Thoracic aorta (tissue), 2 donors: ENCODE results near the gene ZNF652. TPM values are rescaled to one million over a fixed set of nuclear protein-coding genes. Genes with fewer than 3 reads are reported as not detected.

ENCODE experiments used
- ATAC-seq: fragments of 150-250 bp; one replicate; pipeline ENCODE4 v1.8.0; 2017; ENCODE audit warnings: low read depth; ENCODE audit not compliant: insufficient number of reproducible peaks, low FRiP score
- DNase-seq: peaks from one replicate; pipeline ENCODE4 v3.0.0-alpha.2; 2020; ENCODE audit warnings: low spot score
- H3K27ac ChIP-seq, 2 donors: fragments of 200-600 bp; sonication (generic); 1 replicate in 1 of 2; 2 replicates in 1 of 2; pipeline ENCODE4 v1.5.1; 2016; ENCODE audit warnings: mild to moderate bottlenecking in 2 of 2, moderate library complexity in 2 of 2
- H3K27me3 ChIP-seq: fragments of 200-600 bp; sonication (generic); replicated peaks from 2 replicates; pipeline ENCODE4 v1.6.0; 2016; ENCODE audit warnings: mild to moderate bottlenecking; ENCODE audit not compliant: insufficient read depth
- H3K36me3 ChIP-seq: fragments of 200-600 bp; sonication (generic); one replicate; pipeline ENCODE4 v1.5.1; 2016
- H3K4me1 ChIP-seq, 2 donors: fragments of 200-600 bp; sonication (generic); 1 replicate in 1 of 2; 2 replicates in 1 of 2; pipeline versions ENCODE4 v1.5.1 to v1.6.0; 2016; ENCODE audit warnings: low read depth in 2 of 2, mild to moderate bottlenecking in 1 of 2; ENCODE audit not compliant: control insufficient read depth in 1 of 2
- H3K4me3 ChIP-seq: fragments of 200-600 bp; sonication (generic); 2 replicates; pipeline ENCODE4 v1.5.1; 2016; ENCODE audit warnings: mild to moderate bottlenecking
- H3K9me3 ChIP-seq: fragments of 200-600 bp; sonication (generic); 2 replicates; pipeline ENCODE4 v1.5.1; 2016
- total RNA-seq, 2 donors: library from RNA; depleted of rRNA; stranded (reverse); fragments of >200 nt; gene quantifications; one replicate each; pipeline versions ENCODE4 v1.1.0 to v1.2.3, GENCODE V29; 2016
- TF ChIP-seq, protein P1 (sequence below): fragments of 200-600 bp; sonication (generic); IDR thresholded peaks from one replicate; pipeline ENCODE4 v1.5.1; 2019; ENCODE audit warnings: antibody characterized with exemption

The ZNF652 gene
- total RNA-seq, 2 donors from 2014 or later = 36.1 to 40.0 TPM

DNA sequence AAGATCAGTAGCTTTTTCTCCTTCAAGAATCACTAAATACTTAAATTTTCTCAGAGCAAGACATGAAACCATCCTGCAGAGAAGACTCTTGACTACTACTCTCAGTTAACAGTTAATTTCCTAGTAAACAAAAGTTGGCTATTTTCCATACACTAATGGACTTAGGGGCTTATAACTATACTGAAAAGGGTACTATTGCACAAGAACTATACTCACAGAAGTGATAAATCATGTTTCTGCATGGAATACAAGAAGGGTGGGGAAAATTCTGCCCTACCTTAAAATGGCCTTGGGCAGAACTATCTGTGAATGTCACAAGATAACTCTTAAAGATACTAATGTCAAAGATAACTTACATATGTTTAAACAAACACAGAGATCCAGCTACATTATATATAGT, 12.5 kb downstream of the ZNF652 start:
- H3K27ac ChIP-seq = no peak overlapping the region
- no peak overlapping the region for H3K4me3 ChIP-seq
- TF ChIP-seq, protein P1, sequence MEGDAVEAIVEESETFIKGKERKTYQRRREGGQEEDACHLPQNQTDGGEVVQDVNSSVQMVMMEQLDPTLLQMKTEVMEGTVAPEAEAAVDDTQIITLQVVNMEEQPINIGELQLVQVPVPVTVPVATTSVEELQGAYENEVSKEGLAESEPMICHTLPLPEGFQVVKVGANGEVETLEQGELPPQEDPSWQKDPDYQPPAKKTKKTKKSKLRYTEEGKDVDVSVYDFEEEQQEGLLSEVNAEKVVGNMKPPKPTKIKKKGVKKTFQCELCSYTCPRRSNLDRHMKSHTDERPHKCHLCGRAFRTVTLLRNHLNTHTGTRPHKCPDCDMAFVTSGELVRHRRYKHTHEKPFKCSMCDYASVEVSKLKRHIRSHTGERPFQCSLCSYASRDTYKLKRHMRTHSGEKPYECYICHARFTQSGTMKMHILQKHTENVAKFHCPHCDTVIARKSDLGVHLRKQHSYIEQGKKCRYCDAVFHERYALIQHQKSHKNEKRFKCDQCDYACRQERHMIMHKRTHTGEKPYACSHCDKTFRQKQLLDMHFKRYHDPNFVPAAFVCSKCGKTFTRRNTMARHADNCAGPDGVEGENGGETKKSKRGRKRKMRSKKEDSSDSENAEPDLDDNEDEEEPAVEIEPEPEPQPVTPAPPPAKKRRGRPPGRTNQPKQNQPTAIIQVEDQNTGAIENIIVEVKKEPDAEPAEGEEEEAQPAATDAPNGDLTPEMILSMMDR = no peak
- DNase-seq = no peak
- no peaks in the 10 kb centered on the region for H3K27me3 ChIP-seq
- no peak for ATAC-seq
- no peaks in the 10 kb centered on the region for H3K9me3 ChIP-seq
- peaks cover 9% of the 10 kb centered on the region in 2 donors for H3K4me1 ChIP-seq
- H3K36me3 ChIP-seq = no peaks in the 10 kb centered on the region

DNA sequence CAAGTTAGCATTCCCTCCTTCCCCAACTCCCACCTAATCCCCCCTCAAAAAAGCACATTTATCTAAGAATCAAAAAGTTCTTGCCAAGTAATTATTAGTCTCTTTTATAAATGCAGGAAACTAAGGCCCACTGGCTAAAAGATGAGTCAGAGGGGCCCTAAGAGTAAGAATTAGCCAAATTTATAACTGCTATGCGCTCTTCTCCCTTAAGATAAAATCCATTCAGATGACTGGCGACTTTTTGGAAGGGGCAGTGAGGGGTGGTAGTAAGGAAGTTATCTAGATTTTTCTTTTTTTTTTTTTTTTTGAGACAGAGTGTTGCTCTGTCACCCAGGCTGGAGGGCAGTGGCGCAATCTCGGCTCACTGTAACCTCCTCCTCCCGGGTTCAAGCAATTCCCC, 17.1 kb downstream of the ZNF652 start:
- H3K9me3 ChIP-seq = no peaks in the 10 kb centered on the region
- ATAC-seq (no peak), DNase-seq (no peak)
- TF ChIP-seq, protein P1 = no peak
- H3K4me3 ChIP-seq = no peak overlapping the region
- H3K27ac ChIP-seq = no peak overlapping the region
- H3K36me3 ChIP-seq = no peaks in the 10 kb centered on the region
- no peaks in the 10 kb centered on the region for H3K27me3 ChIP-seq
- H3K4me1 ChIP-seq = peaks cover 3 to 13% of the 10 kb centered on the region in 2 donors

DNA sequence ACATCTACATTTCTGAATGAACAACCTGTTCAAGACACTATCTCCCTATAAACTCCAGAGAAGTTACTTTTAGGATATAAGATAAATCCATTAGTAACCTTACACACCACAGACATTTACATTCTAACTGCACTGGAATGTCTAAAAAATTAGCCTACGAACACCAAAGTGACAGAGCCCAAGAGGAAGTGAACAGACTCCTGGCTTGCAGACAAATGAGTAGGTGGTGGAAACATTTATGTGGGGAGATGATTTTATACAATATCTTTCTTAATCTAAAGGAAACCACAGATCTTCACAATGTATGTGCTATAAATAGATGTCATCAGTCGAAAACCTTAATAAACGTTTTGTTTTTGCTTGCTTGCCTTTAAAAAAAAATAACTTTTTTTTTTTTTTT, 18.8 kb downstream of the ZNF652 start:
- H3K4me1 ChIP-seq = peaks cover 8 to 19% of the 10 kb centered on the region in 2 donors
- no peak overlapping the region for H3K4me3 ChIP-seq
- DNase-seq (no peak), ATAC-seq (no peak)
- no peaks in the 10 kb centered on the region for H3K27me3 ChIP-seq
- TF ChIP-seq, protein P1 = no peak
- no peaks in the 10 kb centered on the region for H3K9me3 ChIP-seq
- H3K36me3 ChIP-seq = no peaks in the 10 kb centered on the region
- H3K27ac ChIP-seq = no peak overlapping the region

DNA sequence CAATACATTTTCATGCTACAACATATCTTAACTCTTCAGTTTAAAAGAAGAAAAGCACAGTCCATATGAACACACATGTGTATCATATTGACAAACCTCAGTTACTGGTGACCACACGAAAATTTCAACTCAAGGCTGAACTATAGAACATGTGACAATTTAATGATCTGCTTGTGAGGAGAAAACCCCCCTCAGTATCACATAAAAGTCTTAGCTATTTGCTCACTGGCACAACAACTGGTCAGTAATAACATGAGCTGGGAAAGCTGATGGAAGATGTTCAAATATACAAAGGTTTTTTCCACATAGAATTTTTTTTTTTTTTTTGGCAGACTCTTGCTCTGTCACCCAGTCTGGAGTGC, 19.5 kb downstream of the ZNF652 start:
- no peaks in the 10 kb centered on the region for H3K36me3 ChIP-seq
- H3K4me3 ChIP-seq = no peak overlapping the region
- H3K27me3 ChIP-seq = no peaks in the 10 kb centered on the region
- no peaks in the 10 kb centered on the region for H3K9me3 ChIP-seq
- TF ChIP-seq, protein P1 = no peak
- peaks cover 15 to 25% of the 10 kb centered on the region in 2 donors for H3K4me1 ChIP-seq
- no peak overlapping the region for H3K27ac ChIP-seq
- ATAC-seq = no peak
- no peak for DNase-seq

DNA sequence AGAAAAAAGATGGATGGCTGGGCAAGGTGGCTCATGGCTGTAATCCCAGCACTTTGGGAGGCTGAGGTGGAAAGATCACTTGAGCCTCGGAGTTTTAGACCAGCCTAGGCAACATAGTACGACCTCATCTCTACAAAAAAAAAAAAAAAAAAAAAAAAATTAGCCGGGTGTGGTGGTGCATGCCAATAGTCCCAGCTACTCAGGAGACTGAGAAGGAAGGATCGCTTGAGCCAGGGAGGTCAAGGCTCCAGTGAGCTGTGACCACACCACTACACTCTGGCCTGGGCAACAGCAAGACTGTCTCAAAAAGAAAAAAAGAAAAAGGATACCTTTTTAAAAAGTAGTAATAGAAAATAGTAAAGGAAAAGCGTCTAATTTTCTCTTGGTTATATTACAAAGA, 20.7 kb downstream of the ZNF652 start:
- DNase-seq (no peak), ATAC-seq (no peak)
- Histone ChIP-seq H3K27me3 (no peaks in the 10 kb centered on the region), H3K27ac (no peak overlapping the region), H3K36me3 (no peaks in the 10 kb centered on the region), H3K9me3 (no peaks in the 10 kb centered on the region), H3K4me3 (no peak overlapping the region), H3K4me1 (peaks cover 19 to 25% of the 10 kb centered on the region in 2 donors)
- TF ChIP-seq, protein P1 = no peak
